CD4-positive, alpha-beta T cell (primary cell): ENCODE measurements around the gene NFKBIZ. TPM values are rescaled to one million over a fixed set of nuclear protein-coding genes. Genes with fewer than 3 reads are reported as not detected.

Experiments used
- ATAC-seq: fragments of 200-7000 bp; cut with Tn5 transposase; one replicate; pipeline ENCODE4 v1.10.0; 2022; ENCODE audit warnings: mild to moderate bottlenecking; ENCODE audit not compliant: poor library complexity
- CTCF ChIA-PET: fragments of 350-600 bp; sonication (Branson Sonifier 250); formaldehyde crosslinking; loops from one replicate; lab custom pipeline; 2021; ENCODE audit warnings: antibody characterized with exemption, inconsistent platforms; lab: Charles Lee
- POLR2A ChIA-PET: fragments of 350-600 bp; sonication (Branson Sonifier 250); formaldehyde crosslinking; loops from one replicate; lab custom pipeline; 2021; ENCODE audit warnings: antibody characterized with exemption, inconsistent platforms; lab: Charles Lee
- DNase-seq, 14 experiments: peaks; one replicate each; pipeline ENCODE4 v3.0.0-alpha.2; 2013 to 2020; ENCODE audit warnings: mixed read lengths in 2 of 14
- H3K27ac ChIP-seq, 2 donors: one replicate each; pipeline versions ENCODE4 v1.5.1 to v1.7.0; 2013; ENCODE audit warnings: low read length in 2 of 2, low read depth in 1 of 2, mild to moderate bottlenecking in 1 of 2
- H3K27me3 ChIP-seq, 2 experiments: 1 replicate in 1 of 2; 2 replicates in 1 of 2; pipeline versions ENCODE4 v1.6.1 to v1.7.0; 2013; ENCODE audit warnings: low read length in 2 of 2, control low read depth in 1 of 2, mild to moderate bottlenecking in 1 of 2, moderate library complexity in 1 of 2; ENCODE audit not compliant: insufficient read depth in 2 of 2, control insufficient read depth in 1 of 2
- H3K36me3 ChIP-seq: one replicate; pipeline ENCODE4 v1.6.1; 2013; ENCODE audit warnings: low read length, control low read depth; ENCODE audit not compliant: insufficient read depth
- H3K4me1 ChIP-seq: one replicate; pipeline ENCODE4 v1.6.1; 2013; ENCODE audit warnings: low read length, control low read depth; ENCODE audit not compliant: insufficient read depth
- H3K4me3 ChIP-seq: one replicate; pipeline ENCODE4 v1.5.1; 2013; ENCODE audit warnings: mild to moderate bottlenecking, low read length, moderate library complexity
- H3K9me3 ChIP-seq, 2 experiments: 1 replicate in 1 of 2; 2 replicates in 1 of 2; pipeline versions ENCODE4 v1.6.1 to v1.7.0; 2013; ENCODE audit warnings: low read length in 2 of 2, mild to moderate bottlenecking in 2 of 2, control low read depth in 1 of 2, moderate library complexity in 1 of 2; ENCODE audit not compliant: control insufficient read depth in 1 of 2, insufficient read depth in 1 of 2
- H3K27ac Mint-ChIP-seq: one replicate; pipeline ENCODE4 v1.8.0; 2020; ENCODE audit warnings: mixed read lengths
- H3K27me3 Mint-ChIP-seq: one replicate; pipeline ENCODE4 v1.8.0; 2021; ENCODE audit warnings: mixed read lengths
- H3K36me3 Mint-ChIP-seq: one replicate; pipeline ENCODE4 v1.8.0; 2021; ENCODE audit warnings: low read depth, mixed read lengths
- H3K4me1 Mint-ChIP-seq: one replicate; pipeline ENCODE4 v1.8.0; 2021; ENCODE audit warnings: low read depth, mixed read lengths
- H3K4me3 Mint-ChIP-seq: one replicate; pipeline ENCODE4 v1.8.0; 2020; ENCODE audit warnings: mild to moderate bottlenecking, mixed read lengths
- H3K9me3 Mint-ChIP-seq: one replicate; pipeline ENCODE4 v1.8.0; 2020; ENCODE audit warnings: mixed read lengths
- CTCF ChIP-seq: fragments of 200-600 bp; IDR thresholded peaks from one replicate; pipeline ENCODE4 v1.8.0; 2022; ENCODE audit warnings: antibody characterized with exemption, mild to moderate bottlenecking
- intact Hi-C, 2 experiments: fragments of 100-400 bp; cut with DNase I in 1 of 2; cut with micrococcal nuclease in 1 of 2; formaldehyde crosslinking; loops; one replicate each; pipeline versions ENCODE4 v1.15.1 to v1.9.0; 2023 to 2025; cut with DNase I, micrococcal nuclease
- total RNA-seq, 174 experiments: library from RNA in 2 of 174; stranded (reverse) in 2 of 174; gene quantifications; one replicate each; pipeline ENCODE4 v1.2.3 and lab custom pipeline; 2021 to 2026

Gene NFKBIZ
- total RNA-seq, 2 experiments from 2014 or later = 438 to 451 TPM

- ChIA-PET POLR2A (interaction anchor here (0.5 to 7.7 kb wide), 45 partner anchors 8 to 1590 kb away, joined by 3 to 221 read pairs (median 8); partner anchors contain the start of genes CEP97, LNP1, NXPE3 and PCNP), CTCF (interaction anchor here (0.9 to 1.4 kb wide), 4 partner anchors 36 to 85 kb away, joined by 3 to 8 read pairs (median 6); no protein-coding TSS in a partner anchor)
- DNase-seq (peak in 11 of 14 experiments; percentile 20 to 93 (median 45)), ATAC-seq (peak; percentile 47)
- peaks cover 38% of the 10 kb centered on the region for H3K36me3 ChIP-seq
- H3K27me3 Mint-ChIP-seq = peaks cover 5% of the 10 kb centered on the region
- H3K9me3 Mint-ChIP-seq = no peaks in the 10 kb centered on the region
- peaks cover 60% of the 10 kb centered on the region for H3K36me3 Mint-ChIP-seq
- TF ChIP-seq CTCF = no peak
- H3K4me3 ChIP-seq = peak overlapping the region; percentile 79
- peak overlapping the region; percentile 100 for H3K27ac Mint-ChIP-seq
- peaks cover 24% of the 10 kb centered on the region for H3K4me1 ChIP-seq
- intact Hi-C loops = loop anchor here in 1 of 2 experiments (1.0 to 5.0 kb wide), 5 partner anchors 23 to 377 kb away; no protein-coding TSS in a partner anchor
- no peaks in the 10 kb centered on the region for H3K27me3 ChIP-seq
- H3K27ac ChIP-seq = peak overlapping the region; percentile 92 to 99
- peak overlapping the region; percentile 99 for H3K4me3 Mint-ChIP-seq
- H3K9me3 ChIP-seq = no peaks in the 10 kb centered on the region
- peaks cover 63% of the 10 kb centered on the region for H3K4me1 Mint-ChIP-seq
Observed at GRCh38 chr3:101850246-101851051, 1.1 kb downstream of the NFKBIZ start.

GRCh38 chr3:101851072-101851770 lies 1.9 kb downstream of the NFKBIZ start:
- Histone ChIP-seq H3K4me3 (peak overlapping the region; percentile 79), H3K36me3 (peaks cover 45% of the 10 kb centered on the region), H3K9me3 (no peaks in the 10 kb centered on the region), H3K27me3 (no peaks in the 10 kb centered on the region), H3K4me1 (peaks cover 24% of the 10 kb centered on the region), H3K27ac (peak overlapping the region; percentile 92 to 99)
- Mint-ChIP-seq H3K27ac (peak overlapping the region; percentile 100), H3K4me3 (peak overlapping the region; percentile 99), H3K27me3 (peaks cover 5% of the 10 kb centered on the region), H3K4me1 (peaks cover 67% of the 10 kb centered on the region), H3K36me3 (peaks cover 68% of the 10 kb centered on the region), H3K9me3 (no peaks in the 10 kb centered on the region)
- ChIA-PET CTCF (interaction anchor here (1.3 to 1.5 kb wide), 2 partner anchors 28 to 374 kb away, joined by 3 read pairs; no protein-coding TSS in a partner anchor), POLR2A (interaction anchor here (0.7 to 7.7 kb wide), 17 partner anchors 13 to 378 kb away, joined by 3 to 221 read pairs (median 5); no protein-coding TSS in a partner anchor)
- ATAC-seq (no peak), DNase-seq (peak in 1 of 14 experiments; percentile 69)
- TF ChIP-seq CTCF = no peak
- intact Hi-C loops = loop anchor here in 1 of 2 experiments (2.0 to 5.0 kb wide), 3 partner anchors 39 to 376 kb away; no protein-coding TSS in a partner anchor
